Activated B cell treated with CpG ODN at 0.5 μM for 24 hours (primary cell): ENCODE results near the gene CCNQ. TPM values are rescaled to one million over a fixed set of nuclear protein-coding genes. Genes with fewer than 3 reads are reported as not detected.

Experiments used
- ATAC-seq: fragments of 200-7000 bp; cut with Tn5 transposase; one replicate; pipeline ENCODE4 v1.10.0; 2021; ENCODE audit warnings: low read depth, mild to moderate bottlenecking, moderate library complexity
- CTCF ChIA-PET: fragments of 350-600 bp; sonication (Branson Sonifier 250); formaldehyde crosslinking; loops from one replicate; lab custom pipeline; 2021; ENCODE audit warnings: antibody characterized with exemption; lab: Charles Lee
- POLR2A ChIA-PET: fragments of 350-600 bp; sonication (Branson Sonifier 250); formaldehyde crosslinking; loops from one replicate; lab custom pipeline; 2021; ENCODE audit warnings: antibody characterized with exemption; lab: Charles Lee
- DNase-seq: peaks from one replicate; pipeline ENCODE4 v3.0.0; 2022
- H3K27ac Mint-ChIP-seq: one replicate; pipeline ENCODE4 v1.8.0; 2020; ENCODE audit warnings: mixed read lengths
- H3K27me3 Mint-ChIP-seq: one replicate; pipeline ENCODE4 v1.8.0; 2021; ENCODE audit warnings: mixed read lengths
- H3K36me3 Mint-ChIP-seq: one replicate; pipeline ENCODE4 v1.8.0; 2021; ENCODE audit warnings: low read depth, mixed read lengths
- H3K4me1 Mint-ChIP-seq: one replicate; pipeline ENCODE4 v1.8.0; 2021; ENCODE audit warnings: mixed read lengths
- H3K4me3 Mint-ChIP-seq: one replicate; pipeline ENCODE4 v1.8.0; 2020; ENCODE audit warnings: mild to moderate bottlenecking, mixed read lengths
- H3K9me3 Mint-ChIP-seq: one replicate; pipeline ENCODE4 v1.8.0; 2020; ENCODE audit warnings: mixed read lengths
- intact Hi-C: fragments of 100-400 bp; cut with micrococcal nuclease; formaldehyde crosslinking; loops from one replicate; pipeline ENCODE4 v1.15.1; 2024
- total RNA-seq: library from RNA; stranded (reverse); gene quantifications from 2 replicates; pipeline ENCODE4 v1.2.3, GENCODE V29; 2022
- TF ChIP-seq, protein P1 (sequence below): fragments of 200-600 bp; IDR thresholded peaks from one replicate; pipeline ENCODE4 v1.8.0; 2022; ENCODE audit warnings: antibody characterized with exemption, mild to moderate bottlenecking

The CCNQ gene
- total RNA-seq, 1 donor from 2014 or later = 25.8 TPM

DNA sequence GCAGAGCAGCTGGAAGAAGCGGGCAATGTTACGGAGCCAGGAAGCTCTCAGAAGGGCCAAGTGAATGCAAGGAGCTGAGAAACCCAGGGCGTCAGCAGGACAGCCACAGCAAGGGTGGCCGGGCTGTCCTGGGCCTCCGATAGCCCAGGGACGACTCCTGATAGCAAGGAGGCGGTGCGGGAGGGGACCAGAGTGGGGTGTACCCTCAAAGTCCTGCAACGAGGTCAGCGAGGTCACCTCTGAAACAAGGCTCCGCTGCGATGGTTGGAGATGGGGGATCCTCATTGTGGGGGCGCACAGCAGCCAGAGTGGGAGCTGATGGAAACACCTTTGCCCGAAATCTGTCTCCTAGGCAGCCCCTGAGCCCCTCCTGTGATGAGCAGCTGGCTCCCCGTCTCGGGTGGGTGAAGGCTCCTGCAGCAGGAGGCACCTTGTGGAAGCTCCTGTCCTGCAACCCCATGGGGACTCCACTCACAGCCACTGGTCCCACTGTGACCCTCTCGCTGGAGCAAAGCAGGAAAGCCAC lies 4.3 kb upstream of the CCNQ start:
- Mint-ChIP-seq H3K27ac (no peak overlapping the region), H3K36me3 (no peaks in the 10 kb centered on the region), H3K27me3 (no peaks in the 10 kb centered on the region), H3K4me1 (peaks cover 8% of the 10 kb centered on the region), H3K9me3 (no peaks in the 10 kb centered on the region), H3K4me3 (no peak overlapping the region)
- ATAC-seq = no peak
- TF ChIP-seq, protein P1, sequence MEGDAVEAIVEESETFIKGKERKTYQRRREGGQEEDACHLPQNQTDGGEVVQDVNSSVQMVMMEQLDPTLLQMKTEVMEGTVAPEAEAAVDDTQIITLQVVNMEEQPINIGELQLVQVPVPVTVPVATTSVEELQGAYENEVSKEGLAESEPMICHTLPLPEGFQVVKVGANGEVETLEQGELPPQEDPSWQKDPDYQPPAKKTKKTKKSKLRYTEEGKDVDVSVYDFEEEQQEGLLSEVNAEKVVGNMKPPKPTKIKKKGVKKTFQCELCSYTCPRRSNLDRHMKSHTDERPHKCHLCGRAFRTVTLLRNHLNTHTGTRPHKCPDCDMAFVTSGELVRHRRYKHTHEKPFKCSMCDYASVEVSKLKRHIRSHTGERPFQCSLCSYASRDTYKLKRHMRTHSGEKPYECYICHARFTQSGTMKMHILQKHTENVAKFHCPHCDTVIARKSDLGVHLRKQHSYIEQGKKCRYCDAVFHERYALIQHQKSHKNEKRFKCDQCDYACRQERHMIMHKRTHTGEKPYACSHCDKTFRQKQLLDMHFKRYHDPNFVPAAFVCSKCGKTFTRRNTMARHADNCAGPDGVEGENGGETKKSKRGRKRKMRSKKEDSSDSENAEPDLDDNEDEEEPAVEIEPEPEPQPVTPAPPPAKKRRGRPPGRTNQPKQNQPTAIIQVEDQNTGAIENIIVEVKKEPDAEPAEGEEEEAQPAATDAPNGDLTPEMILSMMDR = no peak
- DNase-seq = no peak
- intact Hi-C loops = no loop called here
- POLR2A ChIA-PET = interaction anchor here (0.5 kb wide), 1 partner anchor 389 kb away, joined by 3 read pairs; no protein-coding TSS in a partner anchor
- CTCF ChIA-PET = no interaction called here

DNA sequence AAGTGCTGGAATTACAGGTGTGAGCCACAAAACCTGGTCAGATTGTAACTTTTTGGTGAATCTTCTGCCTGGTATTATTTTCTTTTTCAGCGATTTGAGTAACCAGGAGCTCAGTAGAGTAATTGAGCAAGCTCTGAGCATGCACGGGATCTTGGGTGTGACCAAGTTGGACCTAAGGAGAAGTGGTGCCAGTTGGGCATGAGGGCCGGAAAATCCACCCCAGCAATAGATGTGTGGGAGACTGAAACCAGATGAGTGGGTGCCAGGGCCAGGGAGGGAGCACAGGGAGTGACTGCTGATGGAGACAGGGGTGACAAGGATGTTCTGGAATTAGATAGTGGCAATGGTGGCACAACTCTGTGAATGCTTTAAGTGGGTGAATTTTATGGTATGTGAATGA lies 3.7 kb upstream of the CCNQ start:
- TF ChIP-seq, protein P1 = no peak
- no peaks in the 10 kb centered on the region for H3K9me3 Mint-ChIP-seq
- intact Hi-C loops = no loop called here
- no peaks in the 10 kb centered on the region for H3K36me3 Mint-ChIP-seq
- ChIA-PET POLR2A (interaction anchor here (0.5 to 0.8 kb wide), 2 partner anchors 39 to 390 kb away, joined by 3 read pairs; no protein-coding TSS in a partner anchor), CTCF (no interaction called here)
- no peaks in the 10 kb centered on the region for H3K27me3 Mint-ChIP-seq
- DNase-seq = no peak
- no peak overlapping the region for H3K27ac Mint-ChIP-seq
- H3K4me3 Mint-ChIP-seq = no peak overlapping the region
- ATAC-seq = no peak
- H3K4me1 Mint-ChIP-seq = peaks cover 13% of the 10 kb centered on the region

DNA sequence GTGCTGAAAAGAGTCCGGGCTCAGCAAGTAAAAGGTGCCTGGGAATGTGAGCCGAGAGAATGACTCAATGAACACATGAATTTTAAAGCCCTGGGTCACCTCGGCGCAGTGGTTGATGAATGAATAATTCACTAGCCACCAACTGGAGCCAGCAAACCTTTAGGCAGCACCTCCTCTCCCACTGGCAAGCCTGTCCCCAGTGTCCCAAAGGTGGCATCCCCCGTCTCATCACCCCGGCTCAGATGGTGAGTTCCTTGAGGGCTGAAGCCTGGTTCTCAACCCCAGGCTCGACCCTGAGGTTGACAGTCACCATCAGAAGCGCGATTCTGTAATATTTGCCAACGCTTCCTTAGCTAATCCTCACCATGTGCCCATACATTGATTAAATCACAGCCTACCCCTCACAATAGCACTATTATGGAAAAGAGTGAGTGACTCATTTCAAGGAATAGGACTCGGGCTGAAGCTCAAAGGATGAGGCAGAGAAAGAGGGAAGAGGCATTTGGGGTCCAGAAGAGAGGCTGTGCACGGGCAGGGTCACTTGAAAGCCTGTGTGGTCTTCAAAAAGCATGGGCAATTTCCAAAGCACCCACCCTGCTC lies 2.7 kb upstream of the CCNQ start:
- Mint-ChIP-seq H3K9me3 (no peaks in the 10 kb centered on the region), H3K27ac (no peak overlapping the region), H3K4me3 (no peak overlapping the region), H3K27me3 (no peaks in the 10 kb centered on the region), H3K4me1 (peaks cover 23% of the 10 kb centered on the region), H3K36me3 (no peaks in the 10 kb centered on the region)
- no peak for ATAC-seq
- CTCF ChIA-PET = interaction anchor here (1.2 kb wide), 1 partner anchor 8 kb away, joined by 3 read pairs; no protein-coding TSS in a partner anchor
- TF ChIP-seq, protein P1 = no peak
- POLR2A ChIA-PET = no interaction called here
- no peak for DNase-seq
- intact Hi-C loops = no loop called here

DNA sequence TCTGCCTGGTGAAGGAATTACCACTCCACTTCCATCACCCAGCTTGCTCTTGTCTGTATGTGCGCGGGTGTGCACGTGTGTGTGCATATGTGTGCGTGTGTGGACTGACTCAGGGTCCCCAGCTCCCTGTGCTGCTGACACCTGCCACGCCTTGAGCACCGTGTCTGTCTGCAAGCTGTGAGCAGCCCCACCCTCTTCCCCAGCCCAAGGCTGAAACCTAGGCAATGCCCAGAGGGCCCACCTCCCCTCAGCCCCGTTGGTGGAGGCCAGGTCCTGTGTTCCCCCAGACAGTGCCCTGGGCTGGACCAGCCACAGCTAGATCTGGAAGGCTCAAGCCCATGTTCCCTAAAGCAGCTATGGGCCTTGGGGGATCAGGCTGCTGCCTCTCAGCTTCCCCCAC lies 2.0 kb upstream of the CCNQ start:
- no peak for ATAC-seq
- H3K27ac Mint-ChIP-seq = no peak overlapping the region
- peaks cover 30% of the 10 kb centered on the region for H3K4me1 Mint-ChIP-seq
- no peak for DNase-seq
- no peak overlapping the region for H3K4me3 Mint-ChIP-seq
- POLR2A ChIA-PET = interaction anchor here (0.5 to 2.4 kb wide), 3 partner anchors 9 to 326 kb away, joined by 3 to 12 read pairs (median 11); no protein-coding TSS in a partner anchor
- TF ChIP-seq, protein P1 = no peak
- peaks cover 2% of the 10 kb centered on the region for H3K36me3 Mint-ChIP-seq
- H3K9me3 Mint-ChIP-seq = no peaks in the 10 kb centered on the region
- intact Hi-C loops = no loop called here
- CTCF ChIA-PET = interaction anchor here (1.2 to 1.6 kb wide), 2 partner anchors 8 to 9 kb away, joined by 3 to 9 read pairs; no protein-coding TSS in a partner anchor
- no peaks in the 10 kb centered on the region for H3K27me3 Mint-ChIP-seq

DNA sequence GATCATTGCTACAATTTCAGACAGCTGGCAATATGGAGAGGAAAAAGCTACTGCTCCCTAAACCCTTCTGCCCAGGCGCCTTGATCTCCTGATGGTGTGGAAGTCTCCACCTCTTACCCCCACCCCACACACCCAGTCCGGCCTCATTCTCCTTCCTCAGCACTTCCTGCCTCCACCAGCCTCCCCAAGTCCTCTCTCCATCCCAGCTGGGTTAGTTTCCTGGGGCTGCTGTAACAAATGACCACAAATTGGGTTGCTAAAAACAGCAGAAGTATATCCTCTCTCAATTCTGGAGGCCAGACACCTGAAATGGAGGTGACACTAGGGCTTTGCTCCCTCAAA lies 1.1 kb upstream of the CCNQ start:
- Mint-ChIP-seq H3K4me3 (peak overlapping the region; percentile 77), H3K36me3 (peaks cover 9% of the 10 kb centered on the region), H3K27me3 (no peaks in the 10 kb centered on the region), H3K27ac (no peak overlapping the region), H3K4me1 (peaks cover 36% of the 10 kb centered on the region), H3K9me3 (no peaks in the 10 kb centered on the region)
- intact Hi-C loops = no loop called here
- TF ChIP-seq, protein P1 = no peak
- ChIA-PET CTCF (interaction anchor here (1.6 kb wide), 1 partner anchor 9 kb away, joined by 9 read pairs; no protein-coding TSS in a partner anchor), POLR2A (interaction anchor here (0.5 to 2.4 kb wide), 3 partner anchors 10 to 327 kb away, joined by 3 to 12 read pairs (median 3); no protein-coding TSS in a partner anchor)
- DNase-seq = no peak
- no peak for ATAC-seq
